OCI-LY7 (cell line): ENCODE data around the gene RALA. TPM values are rescaled to one million over a fixed set of nuclear protein-coding genes. Genes with fewer than 3 reads are reported as not detected.

ENCODE experiments used
- BruUV-seq: library from RNA; stranded (reverse); fragments of 400-500 nt; replicated peaks from 2 replicates; lab custom pipeline; 2021; lab: Mats Ljungman, UMichigan
- CTCF ChIA-PET: fragments of 300-600 bp; sonication (Branson Sonifier 250); formaldehyde crosslinking; loops from one replicate; lab custom pipeline; 2022; ENCODE audit warnings: antibody characterized with exemption; ENCODE audit not compliant: unreplicated experiment; lab: Charles Lee
- POLR2A ChIA-PET: fragments of 300-600 bp; sonication (Branson Sonifier 250); formaldehyde crosslinking; loops from one replicate; lab custom pipeline; 2022; ENCODE audit warnings: antibody characterized with exemption; lab: Charles Lee
- DNase-seq: peaks from one replicate; pipeline ENCODE4 v3.0.0-alpha.2; 2015; ENCODE audit warnings: low spot score
- H2AFZ ChIP-seq: fragments of 200-600 bp; sonication (generic), shearing (Covaris generic); 2 replicates; pipeline ENCODE4 v1.6.1; 2014; ENCODE audit warnings: mild to moderate bottlenecking, antibody characterized with exemption, low read length, moderate library complexity
- H3K27ac ChIP-seq: fragments of 200-600 bp; sonication (generic); 2 replicates; pipeline ENCODE4 v1.5.1; 2014; ENCODE audit warnings: mixed run types, low read depth, mild to moderate bottlenecking, moderate library complexity, low read length, inconsistent platforms; ENCODE audit not compliant: poor library complexity, severe bottlenecking
- H3K36me3 ChIP-seq: fragments of 200-600 bp; sonication (generic); 2 replicates; pipeline ENCODE4 v1.6.1; 2014; ENCODE audit warnings: mild to moderate bottlenecking, antibody characterized with exemption, low read length, moderate library complexity, mixed read lengths; ENCODE audit not compliant: insufficient read depth
- H3K4me1 ChIP-seq: fragments of 200-600 bp; sonication (generic); 2 replicates; pipeline ENCODE4 v1.5.1; 2014; ENCODE audit warnings: mild to moderate bottlenecking, low read length; ENCODE audit not compliant: insufficient read depth, poor library complexity, severe bottlenecking
- H3K4me2 ChIP-seq: fragments of 200-600 bp; sonication (generic); 2 replicates; pipeline ENCODE4 v1.6.1; 2014; ENCODE audit warnings: mild to moderate bottlenecking, low read length
- H3K4me3 ChIP-seq: fragments of 200-600 bp; sonication (generic); 2 replicates; pipeline ENCODE4 v1.5.1; 2014; ENCODE audit warnings: mild to moderate bottlenecking, low read depth, low read length; ENCODE audit not compliant: poor library complexity, severe bottlenecking
- H3K79me2 ChIP-seq: fragments of 200-600 bp; sonication (generic); 2 replicates; pipeline ENCODE4 v1.6.1; 2016; ENCODE audit warnings: low read depth, mild to moderate bottlenecking, low read length, moderate library complexity, mixed read lengths; ENCODE audit not compliant: insufficient read depth
- H3K9me2 ChIP-seq: fragments of 200-600 bp; sonication (generic); 2 replicates; pipeline ENCODE4 v1.6.1; 2016; ENCODE audit warnings: mild to moderate bottlenecking, low read length, mixed read lengths; ENCODE audit not compliant: insufficient read depth
- H3K9me3 ChIP-seq: fragments of 200-600 bp; sonication (generic); 2 replicates; pipeline ENCODE4 v1.6.1; 2014; ENCODE audit warnings: mild to moderate bottlenecking, mixed run types, low read length, mixed read lengths
- H4K20me1 ChIP-seq: fragments of 200-600 bp; sonication (generic); 2 replicates; pipeline ENCODE4 v1.6.1; 2014; ENCODE audit warnings: mild to moderate bottlenecking, antibody characterized with exemption, low read length, moderate library complexity, mixed read lengths; ENCODE audit not compliant: insufficient read depth
- EZH2phosphoT487 ChIP-seq: fragments of 200-600 bp; sonication (generic); IDR thresholded peaks from 2 replicates; pipeline ENCODE4 v1.6.1; 2018; ENCODE audit warnings: low read depth, borderline replicate concordance, mild to moderate bottlenecking, mixed run types, antibody characterized with exemption, low read length, moderate library complexity, mixed read lengths
- intact Hi-C: fragments of 100-400 bp; cut with micrococcal nuclease; formaldehyde crosslinking; loops from one replicate; pipeline ENCODE4 v1.10.0; 2022; ENCODE audit not compliant: unreplicated experiment
- total RNA-seq, 2 experiments: library from RNA; depleted of rRNA in 1 of 2; stranded (reverse); fragments of >200 nt in 1 of 2; shearing (Covaris generic) in 1 of 2; gene quantifications; 2 replicates each; pipeline ENCODE4 v1.2.3, GENCODE V29; 2014 to 2022
- TF ChIP-seq, protein P1 (sequence below): fragments of 200-600 bp; sonication (generic); conservative IDR thresholded peaks from 2 replicates; pipeline ENCODE4 v1.5.1; 2014; ENCODE audit warnings: mild to moderate bottlenecking, antibody characterized with exemption, low read length, moderate library complexity, mixed read lengths

The RALA gene
- total RNA-seq, 2 experiments from 2014 or later, result 6.4 to 31.0 TPM

DNA sequence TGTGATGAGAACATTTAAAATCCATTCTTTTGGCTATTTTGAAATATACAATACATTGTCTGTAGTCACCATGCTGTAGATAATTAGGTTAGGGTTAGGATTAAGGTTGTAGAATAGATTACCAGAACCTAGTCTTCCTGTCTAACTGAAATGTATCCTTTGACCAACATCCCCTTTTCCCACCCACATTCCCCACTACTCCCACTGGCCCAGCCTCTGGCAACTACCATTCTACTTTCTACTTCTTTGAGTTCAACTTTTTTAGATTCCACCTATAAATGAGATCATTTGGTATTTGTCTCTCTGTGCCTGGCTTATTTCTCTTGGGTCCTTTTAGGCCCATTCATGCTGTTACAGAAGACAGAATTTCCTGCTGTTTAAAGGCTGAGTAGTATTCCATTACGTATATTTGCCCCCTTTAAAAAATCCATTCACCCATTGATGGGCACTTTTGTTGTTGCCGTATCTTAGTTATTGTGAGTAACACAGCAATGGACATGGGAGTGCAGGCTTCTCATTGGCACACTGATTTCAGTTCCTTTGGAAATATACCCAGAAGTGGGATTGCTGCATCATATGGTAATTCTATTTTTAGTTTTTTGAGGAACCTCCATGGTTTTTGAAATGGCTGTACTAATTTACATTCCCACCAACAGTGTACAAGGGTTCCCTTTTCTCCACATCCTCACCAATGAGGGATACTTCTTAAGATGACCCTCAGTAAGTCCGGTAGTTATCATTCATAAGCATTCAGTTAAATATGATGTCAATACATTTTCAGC is 104.0 kb downstream of the RALA start:
- TF ChIP-seq, protein P1, sequence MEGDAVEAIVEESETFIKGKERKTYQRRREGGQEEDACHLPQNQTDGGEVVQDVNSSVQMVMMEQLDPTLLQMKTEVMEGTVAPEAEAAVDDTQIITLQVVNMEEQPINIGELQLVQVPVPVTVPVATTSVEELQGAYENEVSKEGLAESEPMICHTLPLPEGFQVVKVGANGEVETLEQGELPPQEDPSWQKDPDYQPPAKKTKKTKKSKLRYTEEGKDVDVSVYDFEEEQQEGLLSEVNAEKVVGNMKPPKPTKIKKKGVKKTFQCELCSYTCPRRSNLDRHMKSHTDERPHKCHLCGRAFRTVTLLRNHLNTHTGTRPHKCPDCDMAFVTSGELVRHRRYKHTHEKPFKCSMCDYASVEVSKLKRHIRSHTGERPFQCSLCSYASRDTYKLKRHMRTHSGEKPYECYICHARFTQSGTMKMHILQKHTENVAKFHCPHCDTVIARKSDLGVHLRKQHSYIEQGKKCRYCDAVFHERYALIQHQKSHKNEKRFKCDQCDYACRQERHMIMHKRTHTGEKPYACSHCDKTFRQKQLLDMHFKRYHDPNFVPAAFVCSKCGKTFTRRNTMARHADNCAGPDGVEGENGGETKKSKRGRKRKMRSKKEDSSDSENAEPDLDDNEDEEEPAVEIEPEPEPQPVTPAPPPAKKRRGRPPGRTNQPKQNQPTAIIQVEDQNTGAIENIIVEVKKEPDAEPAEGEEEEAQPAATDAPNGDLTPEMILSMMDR, result no peak
- TF ChIP-seq EZH2phosphoT487, result no peak
- Histone ChIP-seq H3K9me3 (no peaks in the 10 kb centered on the region), H3K4me2 (no peak overlapping the region), H2AFZ (no peak overlapping the region), H3K4me3 (no peak overlapping the region), H3K36me3 (no peaks in the 10 kb centered on the region), H3K27ac (no peak overlapping the region), H3K79me2 (no peaks in the 10 kb centered on the region), H3K9me2 (no peaks in the 10 kb centered on the region), H4K20me1 (no peaks in the 10 kb centered on the region), H3K4me1 (peaks cover 11% of the 10 kb centered on the region)
- no TSS peak for BruUV-seq
- ChIA-PET CTCF (no interaction called here), POLR2A (no interaction called here)
- DNase-seq, result no peak
- intact Hi-C loops, result no loop called here

DNA sequence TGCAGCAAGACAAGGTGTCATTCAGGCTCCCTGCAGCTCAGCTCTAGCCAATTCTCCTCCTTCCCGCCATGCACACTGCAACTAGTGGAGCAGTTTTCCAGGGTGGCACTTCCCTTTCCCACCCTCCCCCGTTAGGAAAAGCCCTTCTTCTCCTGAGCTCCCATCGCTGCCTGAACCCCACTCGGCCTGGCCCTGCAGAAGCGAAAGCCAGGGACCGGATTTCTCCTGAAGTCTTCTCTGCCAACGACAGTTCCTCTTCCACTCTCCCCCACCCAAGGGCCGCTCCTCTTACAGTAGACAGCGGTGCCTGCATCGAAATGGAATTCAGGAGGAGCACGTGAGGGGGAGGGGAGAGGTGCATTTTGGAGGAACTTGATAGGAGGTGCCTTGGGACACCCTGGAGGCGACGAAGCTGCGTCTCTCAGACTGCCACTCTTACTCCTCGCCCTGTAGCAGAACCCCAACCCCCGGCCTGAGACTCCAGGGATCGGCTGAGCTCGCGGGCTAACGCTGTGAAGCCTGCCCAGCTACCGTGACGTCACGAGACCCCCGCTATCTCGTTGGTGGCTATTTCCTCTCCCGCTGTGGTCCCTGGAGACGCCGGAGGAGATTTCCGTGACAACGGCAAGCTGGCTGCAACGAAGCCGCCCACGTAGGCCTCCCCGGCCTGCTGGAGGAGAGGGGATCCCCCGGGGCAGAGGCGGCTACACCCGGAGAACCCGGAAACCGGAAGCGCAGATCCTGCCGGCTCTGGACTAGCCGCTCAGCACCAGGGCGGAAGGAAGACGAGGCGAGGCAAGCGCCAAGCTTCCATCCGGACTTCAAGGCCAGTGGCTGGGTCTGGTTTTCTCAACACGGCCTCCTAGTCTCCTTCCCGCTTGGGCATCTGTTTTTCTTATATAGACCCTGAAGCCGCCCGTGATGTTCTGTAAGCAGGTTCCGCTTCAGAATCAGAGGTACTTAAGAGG is 109.7 kb downstream of the RALA start:
- ChIA-PET CTCF (interaction anchor here (0.7 to 1.1 kb wide), 3 partner anchors 17 to 152 kb away, joined by 3 read pairs; no protein-coding TSS in a partner anchor), POLR2A (interaction anchor here (0.5 to 1.4 kb wide), 12 partner anchors 10 to 693 kb away, joined by 3 to 13 read pairs (median 4); partner anchors contain the start of gene RALA)
- H3K4me3 ChIP-seq, result peak overlapping the region; percentile 86
- H2AFZ ChIP-seq, result peak overlapping the region; percentile 73
- H3K27ac ChIP-seq, result peak overlapping the region; percentile 72
- H3K79me2 ChIP-seq, result peaks cover 26% of the 10 kb centered on the region
- intact Hi-C loops, result loop anchor here (1.0 to 5.0 kb wide), 3 partner anchors 110 to 399 kb away; partner anchors contain the start of genes MPLKIP and RALA
- peaks cover 35% of the 10 kb centered on the region for H3K4me1 ChIP-seq
- peak overlapping the region; percentile 94 for H3K4me2 ChIP-seq
- no peaks in the 10 kb centered on the region for H4K20me1 ChIP-seq
- peak; percentile 94 for DNase-seq
- H3K9me2 ChIP-seq, result no peaks in the 10 kb centered on the region
- BruUV-seq, result no TSS peak
- H3K9me3 ChIP-seq, result no peaks in the 10 kb centered on the region
- peaks cover 13% of the 10 kb centered on the region for H3K36me3 ChIP-seq
- TF ChIP-seq, protein P1, result no peak
- TF ChIP-seq EZH2phosphoT487, result no peak
